ENCODE data around the gene ZDHHC11B.
"Not testable (repeated sequence)": the region's sequence is repeated elsewhere in the genome, so short reads cannot be mapped to it uniquely, and the experiment has no call there.

- TF ChIP-seq SP1 (IDR thresholded peaks at IDR 0.05); HDGF (IDR thresholded peaks at IDR 0.05; ENCODE audit: borderline replicate concordance); BHLHE40 (IDR thresholded peaks at IDR 0.05; ENCODE audit: borderline replicate concordance); ELF4 (IDR thresholded peaks at IDR 0.05); FOXK2 (IDR thresholded peaks at IDR 0.05); PKNOX1 (IDR thresholded peaks at IDR 0.05); ARNT (IDR thresholded peaks at IDR 0.05); FOXA1 (IDR thresholded peaks at IDR 0.05); SUZ12 (IDR thresholded peaks at IDR 0.05); L3MBTL2 (conservative IDR thresholded peaks at IDR 0.05); ZNF384 (IDR thresholded peaks at IDR 0.05): not testable (repeated sequence)
These were observed 10.4 kb upstream of the ZDHHC11B start for GRCh38 chr5:794948-795347.

Data from HEK293T (cell line).